Stimulated activated CD4-positive, alpha-beta T cell treated with anti-CD3 and anti-CD28 coated beads, Interleukin-2, amount 100 ng/mL, for 24 hours (primary cell): ENCODE data around the gene SIRT5.
A peak's percentile ranks its signal among the peaks of the same experiment; 100 is the strongest.

Experiments
- DNase-seq, 2 donors: peaks; one replicate each; pipeline ENCODE4 v3.0.0-alpha.2; 2020

SIRT5 gene

DNA sequence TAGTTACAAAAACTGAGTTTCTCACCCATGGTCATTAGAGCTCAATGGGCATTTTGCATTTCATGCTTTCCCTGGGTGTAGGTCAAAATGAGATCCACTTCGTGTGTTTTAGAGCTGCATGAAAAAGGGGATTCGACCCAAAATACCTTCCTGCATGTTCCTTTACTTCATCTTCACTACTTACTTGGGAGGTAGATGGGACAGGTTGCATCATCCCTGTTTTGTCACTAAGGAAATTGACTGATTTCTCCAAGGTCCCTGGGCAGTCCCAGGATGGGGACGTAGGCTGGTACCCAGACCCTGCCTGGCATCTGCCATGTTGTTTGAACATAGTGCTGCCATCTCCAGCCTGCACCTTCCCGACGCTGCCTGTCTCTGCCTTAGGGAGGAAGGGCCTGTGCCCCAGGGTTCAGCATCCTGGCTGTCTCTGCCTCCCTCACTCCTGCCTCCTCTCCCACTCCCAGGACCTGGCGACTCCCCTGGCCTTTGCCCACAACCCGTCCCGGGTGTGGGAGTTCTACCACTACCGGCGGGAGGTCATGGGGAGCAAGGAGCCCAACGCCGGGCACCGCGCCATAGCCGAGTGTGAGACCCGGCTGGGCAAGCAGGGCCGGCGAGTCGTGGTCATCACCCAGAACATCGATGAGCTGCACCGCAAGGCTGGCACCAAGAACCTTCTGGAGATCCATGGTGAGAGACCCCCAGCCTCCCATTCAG lies 17.0 kb downstream of the SIRT5 start:
- DNase-seq: no peak

DNA sequence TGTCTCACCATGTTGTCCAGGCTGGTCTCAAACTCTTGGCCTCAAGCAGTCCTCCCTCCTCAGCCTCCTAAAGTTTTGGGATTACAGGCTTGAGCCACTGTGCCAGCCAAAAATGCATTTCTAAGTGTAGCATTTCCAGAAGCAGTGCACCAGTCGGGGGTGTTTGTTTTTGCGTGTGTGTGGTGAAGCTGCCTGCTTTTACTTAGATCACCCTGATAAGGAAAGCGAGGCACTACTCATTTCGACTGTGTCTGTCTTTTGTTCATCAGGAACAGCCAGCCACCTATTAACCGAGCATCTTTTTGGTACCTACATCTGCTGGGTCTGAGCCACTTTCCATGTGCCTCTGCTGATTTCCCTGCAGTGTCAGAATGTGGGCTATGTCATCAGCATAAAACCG lies 18.7 kb downstream of the SIRT5 start:
- DNase-seq: no peak

DNA sequence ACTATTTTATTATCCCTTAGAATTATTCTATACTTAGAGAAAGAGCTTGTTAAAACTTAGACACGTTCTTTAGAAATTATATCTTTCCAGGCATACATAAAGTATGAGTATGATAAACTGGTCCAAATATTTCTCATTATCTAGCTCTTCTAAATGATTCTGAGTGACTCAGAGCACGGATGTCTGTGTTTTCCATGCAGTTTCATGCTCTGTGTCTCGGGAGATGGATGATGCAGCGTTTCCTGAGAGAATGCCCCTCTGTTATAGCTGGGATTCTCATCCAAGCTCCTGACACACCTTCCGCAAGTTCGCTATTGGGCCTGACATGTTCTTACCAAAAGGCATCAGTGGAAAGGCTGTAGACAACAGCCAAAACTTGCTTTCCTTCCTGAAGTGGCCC lies 19.3 kb downstream of the SIRT5 start:
- DNase-seq: no peak

DNA sequence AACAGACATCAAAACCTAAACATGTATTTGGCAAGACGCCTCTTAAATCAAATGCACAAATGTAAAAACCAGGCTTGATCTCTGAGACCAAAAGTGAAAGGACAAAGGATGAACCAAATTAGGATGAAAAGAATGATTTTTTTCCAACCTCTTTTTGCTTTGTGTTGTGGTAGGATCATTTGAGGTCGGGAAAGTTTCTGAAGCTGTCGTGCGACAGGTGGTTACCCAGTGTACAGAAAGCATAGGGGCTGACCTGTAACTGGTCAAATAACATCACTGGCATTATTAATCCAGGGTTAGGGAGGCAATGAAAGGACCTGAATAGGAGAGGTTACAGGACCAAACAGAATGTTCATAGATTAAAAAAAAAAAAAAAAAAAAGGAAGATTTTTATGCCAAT lies 22.7 kb downstream of the SIRT5 start:
- no peak for DNase-seq

DNA sequence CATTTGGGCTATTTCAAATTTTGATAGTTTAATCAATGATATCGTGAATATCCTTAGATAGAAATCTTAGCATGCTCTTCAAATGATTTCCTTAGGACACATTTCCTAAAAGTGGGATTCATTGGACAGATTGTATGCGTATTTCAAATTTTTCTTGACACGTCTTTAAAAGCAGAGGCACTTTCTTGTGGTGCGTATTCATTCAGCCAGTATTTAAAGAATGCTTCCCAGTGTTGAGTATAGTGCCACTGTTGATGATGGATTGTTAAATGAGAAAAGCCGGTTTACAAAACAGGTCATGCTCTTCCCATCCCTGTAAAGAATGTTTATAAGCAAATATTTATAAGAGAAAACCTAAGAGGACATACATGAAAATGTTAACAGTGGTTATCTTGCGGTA lies 25.6 kb downstream of the SIRT5 start:
- DNase-seq: no peak

DNA sequence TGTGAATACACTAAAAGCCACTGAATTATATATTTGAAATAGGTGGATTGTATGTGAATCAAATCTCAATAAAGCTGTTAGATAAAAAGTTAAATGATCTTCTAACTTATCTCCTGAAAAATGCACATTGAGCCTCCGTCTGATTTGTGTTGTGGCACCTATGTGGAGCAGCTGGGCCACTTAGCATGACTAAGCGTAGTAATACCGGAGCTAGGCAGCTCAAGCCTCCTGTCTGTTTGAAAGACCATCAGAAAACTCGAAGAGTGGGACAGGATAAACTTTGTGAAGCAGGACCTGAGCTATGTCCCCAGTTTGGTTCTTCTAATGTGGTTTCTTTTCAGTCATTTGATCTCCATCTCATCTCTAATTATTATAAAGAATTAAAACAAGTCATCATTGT lies 29.7 kb downstream of the SIRT5 start:
- no peak for DNase-seq

DNA sequence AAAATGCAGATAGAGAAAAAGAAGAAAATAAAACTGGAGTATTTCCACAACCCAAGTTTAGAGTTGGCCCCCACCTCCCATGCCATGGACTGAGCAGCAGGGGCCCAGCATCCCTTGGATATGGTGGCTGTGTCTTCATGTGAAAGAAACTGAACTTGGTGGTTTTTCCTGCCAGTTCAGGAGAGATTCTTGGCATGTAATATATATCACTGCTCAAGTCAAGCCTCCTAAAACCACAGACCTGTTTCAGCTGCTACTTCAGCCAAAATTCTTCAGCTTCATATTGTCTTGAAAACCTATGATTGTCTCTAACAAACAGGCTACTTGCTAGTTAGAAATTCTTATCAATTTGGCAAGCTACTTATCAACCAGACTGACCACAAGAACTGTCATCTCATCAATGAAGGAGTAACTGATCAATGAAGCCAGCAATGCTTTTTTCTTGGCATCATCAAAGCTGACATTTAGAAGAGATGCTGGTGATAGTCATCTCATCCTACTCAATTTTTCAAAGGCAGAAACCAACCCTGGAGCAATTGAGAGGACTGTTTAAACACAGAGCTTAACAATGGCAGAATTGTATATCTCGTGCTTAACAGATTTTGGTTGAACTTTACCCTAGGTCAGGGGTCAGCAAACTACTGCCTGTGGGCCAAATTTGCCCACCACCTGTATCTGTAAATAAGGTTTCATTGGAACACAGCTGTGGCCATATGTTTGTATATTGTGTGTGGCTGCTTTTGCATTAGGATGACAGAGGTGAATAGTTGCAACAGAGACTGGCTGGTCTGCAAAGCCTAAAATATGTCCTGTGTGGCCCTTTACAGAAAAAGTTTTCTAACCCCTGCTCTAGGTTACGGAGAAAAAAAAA lies 30.4 kb downstream of the SIRT5 start:
- DNase-seq: no peak

DNA sequence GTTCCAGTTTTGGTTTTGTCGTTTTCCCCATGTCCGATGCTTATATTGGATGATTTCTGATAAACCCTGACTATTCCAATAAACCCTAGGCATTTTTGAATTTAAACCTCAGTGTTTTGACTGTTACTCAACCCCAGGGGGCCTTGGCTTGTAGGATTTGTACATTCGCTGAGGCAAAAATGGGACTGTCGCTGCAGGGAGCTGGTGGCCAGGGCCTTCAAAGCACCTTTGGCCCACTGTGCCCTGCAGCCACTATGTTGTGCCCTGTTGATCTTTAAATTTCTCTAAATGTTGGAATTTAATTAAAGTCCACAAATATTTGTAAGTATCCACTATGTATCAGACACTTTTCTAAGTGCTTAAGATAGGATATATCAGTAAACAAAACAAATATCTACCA lies 31.2 kb downstream of the SIRT5 start:
- no peak for DNase-seq

DNA sequence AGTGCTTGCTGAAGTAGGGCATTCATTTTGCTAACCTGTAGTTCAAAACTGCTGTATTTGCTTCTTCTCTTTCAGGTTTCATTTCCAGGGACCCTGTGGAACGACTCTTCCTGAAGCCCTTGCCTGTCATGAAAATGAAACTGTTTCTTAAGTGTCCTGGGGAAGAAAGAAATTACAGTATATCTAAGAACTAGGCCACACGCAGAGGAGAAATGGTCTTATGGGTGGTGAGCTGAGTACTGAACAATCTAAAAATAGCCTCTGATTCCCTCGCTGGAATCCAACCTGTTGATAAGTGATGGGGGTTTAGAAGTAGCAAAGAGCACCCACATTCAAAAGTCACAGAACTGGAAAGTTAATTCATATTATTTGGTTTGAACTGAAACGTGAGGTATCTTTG lies 37.3 kb downstream of the SIRT5 start:
- no peak for DNase-seq

DNA sequence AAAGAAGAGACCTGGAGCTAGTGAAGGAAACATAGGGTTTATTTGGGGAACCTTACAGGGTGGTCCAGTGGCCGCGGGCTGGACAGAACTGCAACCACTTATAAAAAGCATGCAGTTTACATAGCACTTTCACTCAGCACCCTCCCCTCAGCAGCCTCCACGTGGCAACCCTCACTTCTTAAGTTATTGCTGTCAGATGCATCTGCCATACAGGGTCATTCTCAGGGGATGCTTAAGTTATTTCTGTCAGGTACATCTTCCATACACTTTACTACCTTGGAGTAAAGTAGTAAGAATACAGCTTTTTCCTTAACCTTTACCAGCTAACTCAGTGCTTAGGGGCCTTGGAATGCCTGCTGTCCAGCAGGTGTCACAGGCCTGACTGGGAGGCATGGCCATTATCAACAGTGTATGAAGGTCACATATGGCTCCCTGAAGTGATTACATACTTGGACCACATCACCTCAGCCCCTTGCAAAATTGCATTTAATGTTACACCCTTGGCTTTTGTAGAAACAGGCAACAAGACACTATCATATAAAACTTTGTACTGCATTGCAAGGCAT lies 38.7 kb downstream of the SIRT5 start:
- no peak for DNase-seq

DNA sequence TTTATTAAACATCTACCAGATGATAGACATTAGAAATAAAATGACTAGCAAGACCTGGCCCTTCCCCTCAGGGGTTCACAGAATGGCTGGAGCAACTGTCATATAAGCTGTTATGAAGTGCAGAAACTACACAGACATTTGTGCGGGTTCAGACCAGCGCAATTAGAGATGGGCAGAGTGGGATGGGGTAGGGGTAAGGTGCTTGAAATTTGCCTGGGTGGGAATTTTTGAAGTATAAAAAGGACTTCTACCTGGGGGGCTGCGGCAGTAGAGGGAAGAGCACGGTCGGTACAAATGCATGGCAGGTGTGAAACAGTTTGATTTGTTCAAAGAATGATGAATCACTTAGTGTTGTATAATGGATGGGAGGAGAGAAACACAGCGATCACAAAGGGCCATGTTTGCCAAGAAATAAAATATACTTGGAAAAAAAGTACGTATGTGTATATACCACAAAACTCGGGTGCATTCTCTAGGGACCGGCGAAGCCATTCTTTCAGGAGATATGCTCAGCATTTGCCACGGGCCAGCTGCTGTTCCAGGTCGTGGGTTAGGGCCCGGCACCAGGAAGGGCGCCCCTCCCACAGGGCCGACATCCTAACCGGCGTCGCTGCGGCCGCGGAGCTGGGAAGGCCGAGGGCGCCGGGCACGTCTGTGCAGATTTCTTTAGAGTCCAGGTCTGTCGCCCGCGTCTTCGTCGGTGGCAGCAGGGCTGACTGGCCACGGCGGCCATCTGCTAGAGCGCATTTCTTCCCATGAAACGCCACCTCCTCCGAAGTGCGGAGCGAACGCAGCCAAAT lies 39.9 kb downstream of the SIRT5 start:
- peak in 1 of 2 donors; percentile 54 for DNase-seq

DNA sequence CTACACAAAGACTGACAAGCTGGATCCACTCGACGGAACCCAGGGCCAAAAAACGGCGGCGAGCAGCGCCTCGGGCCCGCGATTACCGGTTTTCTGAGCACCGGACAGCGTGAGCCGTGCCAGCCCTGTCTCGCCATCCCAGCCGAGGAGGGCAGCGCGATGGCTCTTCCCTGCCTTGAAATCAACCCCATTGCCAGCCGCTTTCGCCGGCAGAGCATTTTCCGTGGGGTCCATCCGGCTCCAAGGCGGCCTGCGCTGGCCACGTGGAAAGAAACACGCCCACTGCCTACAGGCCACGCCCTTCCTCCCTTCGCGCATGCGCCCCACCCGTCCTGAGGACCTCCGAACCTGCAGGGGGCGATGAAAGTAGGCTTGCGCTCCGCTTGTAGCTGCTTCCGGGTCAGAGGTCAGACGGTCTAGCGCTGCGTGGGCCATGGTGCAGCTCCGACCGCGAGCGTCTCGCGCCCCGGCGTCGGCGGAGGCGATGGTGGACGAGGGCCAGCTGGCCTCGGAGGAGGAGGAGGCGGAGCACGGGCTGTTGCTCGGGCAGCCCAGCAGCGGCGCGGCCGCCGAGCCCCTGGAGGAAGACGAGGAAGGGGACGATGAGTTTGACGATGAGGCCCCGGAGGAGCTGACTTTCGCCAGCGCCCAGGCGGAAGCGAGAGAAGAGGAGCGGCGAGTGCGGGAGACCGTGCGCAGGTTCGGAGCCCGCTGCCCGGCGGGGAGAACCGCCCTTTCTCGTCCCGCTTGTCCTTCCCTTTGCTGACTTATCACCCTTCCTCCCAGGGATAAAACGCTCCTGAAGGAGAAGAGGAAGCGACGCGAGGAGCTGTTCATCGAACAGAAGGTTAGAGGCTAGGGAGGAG lies 40.8 kb downstream of the SIRT5 start, which contains the start of gene NOL7:
TSS of gene NOL7 (plus strand) at position 410 of the 866 bp plus-strand sequence. CDS start at position 434, 24 bp downstream.
- DNase-seq: peak; percentile 99

DNA sequence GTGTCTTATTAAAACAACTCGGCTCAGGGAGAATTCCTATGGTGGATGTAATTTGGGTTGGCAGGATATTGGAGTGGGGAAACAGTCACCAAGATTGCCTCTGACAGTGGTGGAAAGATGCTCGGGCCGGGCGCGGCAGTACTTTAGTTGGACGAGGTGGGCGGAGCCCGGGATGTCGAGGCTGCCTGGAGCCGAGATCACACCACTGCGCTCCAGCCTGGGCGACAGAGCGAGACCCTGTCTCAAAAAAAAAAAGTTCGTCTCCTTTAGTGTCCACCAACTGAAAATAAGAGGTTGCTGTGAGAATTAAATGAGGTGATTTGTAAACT lies 41.4 kb downstream of the SIRT5 start:
- DNase-seq: peak; percentile 62 to 63

DNA sequence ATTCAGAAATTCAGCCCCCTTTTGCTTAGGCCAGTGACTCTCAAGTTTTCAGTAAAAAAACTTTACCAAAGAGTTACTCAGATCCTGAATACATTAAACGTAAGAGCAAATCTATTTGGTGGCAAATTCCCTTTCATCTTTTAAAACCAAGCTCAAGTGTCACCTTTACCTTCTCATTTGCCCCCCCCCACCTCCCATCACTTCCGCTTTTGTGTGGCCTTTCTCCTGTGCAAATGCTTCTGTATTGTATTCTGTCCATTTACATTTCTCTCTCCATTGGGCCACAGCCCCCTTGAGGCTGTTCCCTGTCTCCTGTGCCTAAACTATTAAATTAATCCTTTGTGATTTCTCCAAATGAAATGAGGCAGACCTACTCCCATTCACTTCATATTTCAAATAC lies 42.7 kb downstream of the SIRT5 start:
- DNase-seq: no peak

DNA sequence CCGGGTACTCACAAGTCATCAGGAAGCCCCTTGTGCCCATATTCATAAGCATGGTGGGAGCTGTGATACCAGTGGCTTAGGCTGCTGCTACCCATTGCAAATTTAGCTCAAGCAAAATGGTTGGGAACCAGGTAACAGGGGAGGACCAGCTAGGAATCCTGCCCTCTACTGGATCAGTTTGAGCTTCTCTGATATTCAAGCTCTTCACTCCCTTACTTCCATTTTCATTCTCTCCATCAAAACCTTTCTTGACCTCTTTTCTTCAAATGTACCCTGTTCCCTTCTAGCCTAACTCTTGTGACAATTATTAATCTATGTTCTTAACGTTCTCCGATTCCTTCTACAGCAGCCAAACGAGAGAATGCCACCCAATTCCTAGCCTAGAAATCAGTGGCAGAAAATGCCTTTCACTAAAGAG lies 50.5 kb downstream of the SIRT5 start:
- DNase-seq: no peak

DNA sequence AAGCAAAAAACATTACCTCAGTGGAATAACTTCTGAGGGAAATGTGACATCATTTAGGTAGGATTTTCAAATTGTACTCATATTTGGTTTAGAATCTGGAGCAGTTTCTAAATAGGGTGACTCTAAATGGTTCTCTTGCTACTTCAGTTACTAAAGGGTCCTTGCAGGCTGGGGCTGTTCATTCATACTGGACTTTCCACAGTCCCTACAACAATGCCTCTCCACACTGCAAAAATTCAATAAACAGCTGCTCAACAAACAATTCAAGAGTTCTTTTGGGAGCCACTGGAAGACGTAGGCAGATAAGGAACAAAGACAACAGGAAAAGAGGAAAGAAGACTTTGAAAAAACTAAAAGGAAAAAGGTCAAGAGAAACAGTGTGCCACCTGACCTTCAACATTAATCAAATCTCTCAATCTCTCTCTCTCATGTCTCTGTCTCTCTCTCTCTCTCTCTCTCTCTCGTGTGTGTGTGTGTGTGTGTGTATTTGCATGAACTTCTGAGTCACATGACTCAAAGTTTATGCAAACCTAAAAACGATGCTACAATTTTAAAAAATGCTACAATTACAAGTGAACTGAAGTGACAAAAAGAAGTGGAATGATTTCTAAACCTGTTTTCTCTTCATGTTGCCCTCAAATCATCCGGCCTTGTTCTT lies 55.2 kb downstream of the SIRT5 start:
- no peak for DNase-seq

DNA sequence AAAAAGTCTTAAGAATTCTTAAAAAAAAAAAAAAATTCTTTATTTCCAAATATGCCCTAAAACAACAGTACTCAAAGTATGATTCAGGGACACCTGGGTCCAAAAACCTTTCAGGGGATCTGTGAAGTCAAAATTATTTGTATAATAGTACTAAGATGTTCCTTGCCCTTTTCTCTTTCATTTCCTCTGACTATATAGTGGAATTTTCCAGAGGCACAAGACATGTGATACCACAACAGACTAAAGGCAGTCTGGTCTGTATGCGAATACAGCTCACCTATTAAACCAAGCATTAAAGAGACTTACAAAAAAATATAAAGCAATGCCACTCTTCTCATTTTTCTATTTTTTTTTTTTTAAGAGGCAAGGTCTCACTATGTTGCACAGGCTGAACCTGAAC lies 56.1 kb downstream of the SIRT5 start:
- no peak for DNase-seq

DNA sequence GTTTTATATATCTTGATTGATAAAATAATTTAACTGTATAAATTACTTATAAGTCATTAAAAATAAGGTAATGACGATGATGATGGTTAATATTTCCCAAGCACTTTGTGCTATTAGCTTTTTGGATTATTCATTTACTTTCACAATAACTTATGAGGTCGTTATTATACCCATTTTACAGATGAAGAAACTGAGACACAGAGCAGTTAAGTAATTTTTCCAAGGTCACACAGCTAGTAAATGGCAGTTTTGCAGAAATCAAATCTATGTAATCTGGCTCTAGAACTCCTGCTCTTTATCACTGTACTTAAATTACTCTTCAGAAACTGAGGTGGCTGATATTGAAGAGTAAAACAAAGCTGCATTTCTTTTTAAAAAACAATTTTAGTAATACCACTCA lies 58.9 kb downstream of the SIRT5 start:
- no peak for DNase-seq

DNA sequence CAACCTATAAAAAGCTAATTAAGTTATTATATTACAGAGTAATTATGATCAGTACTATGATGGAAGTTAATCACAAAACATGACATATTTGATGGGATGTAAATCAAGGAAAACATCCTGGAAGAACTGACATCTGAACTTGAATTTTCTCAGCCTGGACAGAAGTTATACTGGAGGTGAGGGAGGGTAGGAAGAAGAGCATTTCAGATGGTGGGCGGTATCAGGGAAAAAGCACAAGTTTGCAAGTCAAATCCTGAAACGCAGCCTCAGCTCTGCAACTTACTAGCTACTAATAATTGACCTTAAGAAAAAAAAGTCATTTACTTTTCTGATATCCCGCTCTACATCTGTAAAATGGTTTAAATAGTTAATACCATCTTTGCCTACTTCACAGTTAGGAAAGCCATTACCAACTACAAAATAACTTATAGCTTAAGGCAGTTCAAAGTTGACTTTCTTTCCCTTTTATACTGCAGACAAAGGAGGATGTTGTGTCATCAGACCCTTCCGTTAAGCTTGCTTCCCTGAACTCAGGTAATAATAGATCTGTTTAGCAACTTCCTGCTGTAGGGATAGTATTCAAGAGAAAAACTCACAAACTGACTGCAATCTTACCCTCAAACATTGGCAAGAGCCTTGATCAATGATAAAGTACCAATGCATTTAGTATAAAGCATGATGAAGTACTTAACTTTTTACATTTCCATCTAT lies 61.7 kb downstream of the SIRT5 start:
- no peak for DNase-seq

DNA sequence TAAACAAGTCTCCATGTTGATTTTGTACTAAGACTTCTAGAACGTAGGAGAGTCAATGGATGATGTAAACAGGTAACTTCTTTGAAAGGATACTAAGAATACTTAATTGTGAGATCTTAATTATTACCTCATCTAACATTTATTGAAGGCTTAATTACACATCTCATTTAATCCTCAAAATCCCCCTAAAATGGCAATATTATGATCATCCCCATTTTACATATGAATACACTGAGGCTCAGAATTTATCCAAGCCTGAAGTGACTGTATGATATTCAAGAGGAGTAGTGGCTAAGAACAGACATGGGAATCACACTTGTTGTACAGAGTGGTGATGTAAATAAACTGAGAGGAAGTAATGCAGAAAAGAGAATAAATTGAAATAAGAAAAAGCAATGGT lies 63.6 kb downstream of the SIRT5 start:
- DNase-seq: no peak

DNA sequence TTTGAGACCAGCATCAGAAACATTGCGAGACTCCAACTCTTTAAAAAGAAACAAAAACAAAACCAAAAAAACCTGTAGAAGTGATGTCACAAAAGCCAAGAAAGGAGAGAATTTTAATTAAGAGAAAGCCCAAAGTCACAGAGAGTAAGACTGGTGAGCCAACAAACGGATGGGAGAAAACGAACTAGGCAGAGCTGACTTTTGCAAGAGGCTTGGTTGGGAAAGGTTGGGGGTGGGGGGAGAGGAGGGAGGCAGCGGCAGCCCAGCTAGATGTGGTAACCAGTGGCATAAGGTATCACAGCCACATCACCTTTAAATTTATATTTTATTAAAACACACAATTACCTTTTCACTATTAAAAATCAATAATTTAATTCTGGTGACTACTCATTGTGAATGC lies 64.2 kb downstream of the SIRT5 start:
- DNase-seq: no peak
